ENCODE data around the gene UQCR10.
"Not testable (repeated sequence)": the region's sequence is repeated elsewhere in the genome, so short reads cannot be mapped to it uniquely, and the experiment has no call there.

The UQCR10 gene

DNA sequence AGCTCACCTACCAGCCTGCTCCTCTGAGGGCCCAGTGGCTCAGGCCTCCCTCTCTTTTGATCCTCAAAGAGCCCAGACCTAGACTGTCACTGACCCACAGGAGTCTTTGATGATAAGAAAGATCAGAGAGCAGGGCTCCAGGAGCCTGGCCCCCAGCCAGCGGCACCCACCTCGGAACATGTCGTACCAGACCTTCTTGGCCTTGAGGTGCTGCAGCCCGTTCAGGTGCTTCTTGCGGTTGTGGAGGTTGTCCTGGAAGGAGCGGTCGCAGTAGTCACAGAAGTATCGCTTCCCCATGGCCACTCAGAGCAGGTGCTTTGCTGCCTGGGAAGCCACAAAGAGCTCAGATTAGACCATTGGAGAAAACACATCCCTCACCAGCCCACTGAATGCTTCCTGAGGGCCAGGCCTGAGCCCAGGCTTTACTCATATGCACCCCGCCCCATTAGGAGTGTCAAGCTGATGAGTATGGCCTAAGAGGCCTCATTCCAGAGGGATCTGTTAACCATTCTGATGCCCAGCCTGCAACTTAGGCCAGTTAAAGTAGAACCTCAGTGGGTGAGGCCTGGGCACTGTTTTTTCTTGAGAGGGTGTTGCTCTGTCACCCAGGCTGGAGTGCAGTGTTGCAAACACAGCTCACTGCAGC lies 18.8 kb upstream of the UQCR10 start:
- no peak overlapping the region for H3K27ac ChIP-seq
- no peak for TF ChIP-seq CTCF (conservative IDR thresholded peaks at IDR 0.05)

DNA sequence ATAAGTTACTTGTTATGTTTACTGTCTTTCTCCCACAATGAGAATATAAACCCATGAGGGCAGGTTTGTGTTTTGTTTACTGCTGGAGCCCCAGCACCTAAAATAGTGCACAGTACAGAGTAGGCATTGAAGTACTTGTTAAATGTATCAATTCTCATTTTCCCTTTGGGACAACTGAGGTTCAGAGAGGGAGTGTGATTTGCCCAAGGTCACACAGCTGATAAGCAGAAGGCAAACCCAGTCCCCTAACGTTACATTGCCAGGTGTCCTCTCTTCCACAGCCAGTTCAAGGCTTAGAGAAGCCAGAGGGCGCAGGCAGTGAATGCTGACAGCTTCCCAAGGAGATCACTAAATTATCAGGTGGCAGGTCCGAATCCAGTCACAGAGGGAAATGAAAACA lies 17.1 kb upstream of the UQCR10 start:
- H3K27ac ChIP-seq = no peak overlapping the region
- no peak for TF ChIP-seq CTCF (conservative IDR thresholded peaks at IDR 0.05)

GRCh38 chr22:29750559-29751538 lies 16.3 kb upstream of the UQCR10 start:
- TF ChIP-seq CTCF (conservative IDR thresholded peaks at IDR 0.05) = no peak
- no peak overlapping the region for H3K27ac ChIP-seq

- no peak overlapping the region for H3K27ac ChIP-seq
- no peak for TF ChIP-seq CTCF (conservative IDR thresholded peaks at IDR 0.05)
Measured at GRCh38 chr22:29751669-29752068, 15.5 kb upstream of the UQCR10 start.

GRCh38 chr22:29753808-29754657 lies 13.1 kb upstream of the UQCR10 start:
- H3K27ac ChIP-seq = no peak overlapping the region
- TF ChIP-seq CTCF (conservative IDR thresholded peaks at IDR 0.05) = no peak

DNA sequence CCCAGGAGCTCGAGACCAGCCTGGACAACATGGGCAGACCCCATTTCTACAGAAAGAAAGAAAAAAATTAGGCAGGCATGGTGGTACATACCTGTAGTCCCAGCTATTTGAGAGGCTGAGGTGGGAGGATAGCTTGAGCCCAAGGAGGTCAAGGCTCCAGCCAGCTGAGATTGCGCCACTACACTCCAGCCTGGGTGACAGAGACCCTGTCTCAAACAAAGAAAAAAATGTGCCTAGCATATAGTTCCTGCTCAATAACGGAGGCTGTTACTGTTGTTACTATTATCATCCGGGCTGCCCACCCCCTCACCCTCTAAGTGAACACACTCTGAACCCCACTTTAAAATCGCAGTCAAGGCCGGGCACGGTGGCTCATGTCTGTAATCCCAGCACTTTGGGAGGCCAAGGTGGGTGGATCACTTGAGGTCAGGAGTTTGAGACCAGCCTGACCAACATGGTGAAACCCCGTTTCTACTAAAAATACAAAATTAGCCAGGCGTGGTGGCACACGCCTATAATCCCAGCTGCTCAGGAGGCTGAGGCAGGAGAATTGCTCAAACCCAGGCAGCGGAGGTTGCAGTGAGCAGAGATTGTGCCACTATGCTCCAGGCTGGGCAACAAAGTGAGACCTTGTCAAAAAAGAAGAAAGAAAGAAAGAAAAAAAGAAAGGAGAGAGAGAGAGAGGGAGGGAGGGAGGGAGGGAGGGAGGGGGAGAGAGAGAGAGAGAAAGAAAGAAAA lies 12.3 kb upstream of the UQCR10 start:
- H3K27ac ChIP-seq = not testable (repeated sequence)

DNA sequence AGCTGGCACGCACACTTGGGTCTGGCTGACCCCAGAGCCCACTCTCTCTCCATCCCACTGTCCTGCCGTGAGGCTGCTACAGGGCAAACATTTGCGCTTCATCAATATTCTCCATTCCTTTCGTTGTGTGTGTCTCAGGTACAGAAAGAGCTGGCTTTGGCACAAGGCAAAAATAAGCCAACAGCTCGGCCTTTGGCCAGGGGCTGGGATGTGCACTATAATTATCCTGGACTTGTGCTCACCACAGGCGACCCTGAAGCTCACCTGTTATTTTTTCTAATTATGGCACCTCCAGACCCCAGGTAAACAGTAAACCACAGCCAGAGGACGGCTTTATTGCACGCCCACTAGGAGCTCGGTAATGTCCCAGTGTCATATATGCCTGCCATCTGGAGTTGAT lies 11.3 kb upstream of the UQCR10 start:
- H3K27ac ChIP-seq = no peak overlapping the region
- no peak for TF ChIP-seq CTCF (conservative IDR thresholded peaks at IDR 0.05)

Measured in VCaP (cell line).